Measurements from ENCODE around the gene ATG9B. TPM values are rescaled to one million over a fixed set of nuclear protein-coding genes. Genes with fewer than 3 reads are reported as not detected.
A peak's percentile ranks its signal among the peaks of the same experiment; 100 is the strongest.

ATG9B gene
- total and polyA plus RNA-seq, 2 donors (not counting 1 experiment from before 2014, with no cell fraction given) = 5.1 to 7.2 TPM

DNA sequence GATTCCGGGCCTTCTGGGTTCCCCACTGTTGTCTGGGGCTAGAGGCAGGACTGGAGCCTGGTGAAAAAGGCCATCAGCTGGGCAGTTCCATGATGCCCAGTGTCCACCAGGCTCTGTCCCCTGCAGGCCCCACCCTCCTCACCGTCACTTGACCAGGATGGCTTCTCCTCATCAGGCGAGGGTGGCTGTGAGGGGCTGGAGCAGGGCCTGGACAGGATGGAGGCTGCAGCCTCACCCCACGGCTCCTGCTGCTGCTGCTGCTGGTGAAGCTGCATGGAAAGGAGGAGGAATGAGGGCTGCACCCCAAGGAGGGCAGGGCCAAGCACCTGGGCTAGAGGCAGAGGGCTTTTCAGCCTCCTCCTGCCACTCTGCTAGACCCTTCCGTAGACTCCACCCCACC, 8.3 kb downstream of the ATG9B start:
- peaks cover 0 to 36% (median 16%) of the 10 kb centered on the region in 4 experiments for H3K27me3 ChIP-seq (replicated peaks in 1 of 4; ENCODE audit: control extremely low read depth in 1 of 4, control insufficient read depth in 3 of 4, insufficient read depth in 4 of 4, low read length in 3 of 4)
- WGBS (ENCODE audit: insufficient coverage) = 92% methylated on average over 3 of the region's 5 CpGs
- TF ChIP-seq EZH2 (IDR thresholded peaks at IDR 0.05; ENCODE audit: borderline replicate concordance, insufficient read depth, low read depth, low read length, poor library complexity, severe bottlenecking) = no peak
- TF ChIP-seq, protein P1, sequence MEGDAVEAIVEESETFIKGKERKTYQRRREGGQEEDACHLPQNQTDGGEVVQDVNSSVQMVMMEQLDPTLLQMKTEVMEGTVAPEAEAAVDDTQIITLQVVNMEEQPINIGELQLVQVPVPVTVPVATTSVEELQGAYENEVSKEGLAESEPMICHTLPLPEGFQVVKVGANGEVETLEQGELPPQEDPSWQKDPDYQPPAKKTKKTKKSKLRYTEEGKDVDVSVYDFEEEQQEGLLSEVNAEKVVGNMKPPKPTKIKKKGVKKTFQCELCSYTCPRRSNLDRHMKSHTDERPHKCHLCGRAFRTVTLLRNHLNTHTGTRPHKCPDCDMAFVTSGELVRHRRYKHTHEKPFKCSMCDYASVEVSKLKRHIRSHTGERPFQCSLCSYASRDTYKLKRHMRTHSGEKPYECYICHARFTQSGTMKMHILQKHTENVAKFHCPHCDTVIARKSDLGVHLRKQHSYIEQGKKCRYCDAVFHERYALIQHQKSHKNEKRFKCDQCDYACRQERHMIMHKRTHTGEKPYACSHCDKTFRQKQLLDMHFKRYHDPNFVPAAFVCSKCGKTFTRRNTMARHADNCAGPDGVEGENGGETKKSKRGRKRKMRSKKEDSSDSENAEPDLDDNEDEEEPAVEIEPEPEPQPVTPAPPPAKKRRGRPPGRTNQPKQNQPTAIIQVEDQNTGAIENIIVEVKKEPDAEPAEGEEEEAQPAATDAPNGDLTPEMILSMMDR (IDR thresholded peaks at IDR 0.05) = no peak
- H3K4me1 Mint-ChIP-seq = peaks cover 53% of the 10 kb centered on the region
- H3K27ac Mint-ChIP-seq = peak overlapping the region; percentile 50
- CTCF ChIA-PET = interaction anchor here (1.3 to 1.5 kb wide), 2 partner anchors 10 to 118 kb away, joined by 3 read pairs; no protein-coding TSS in a partner anchor
- POLR2A ChIA-PET = no interaction called here
- H3K27ac ChIP-seq (ENCODE audit: low read length in 2 of 2) = no peak overlapping the region
- no peak overlapping the region for H2AFZ ChIP-seq (ENCODE audit: insufficient read depth, low read depth, low read length, poor library complexity, severe bottlenecking)
- no peaks in the 10 kb centered on the region for H4K20me1 ChIP-seq (ENCODE audit: control insufficient read depth, insufficient read depth, low read length, poor library complexity, severe bottlenecking)
- H3K27me3 Mint-ChIP-seq = peaks cover 23% of the 10 kb centered on the region
- H3K9ac ChIP-seq (ENCODE audit: low read length) = no peak overlapping the region
- H3K9me3 Mint-ChIP-seq (ENCODE audit: insufficient read depth) = no peaks in the 10 kb centered on the region
- no peak for DNase-seq
- H3K4me2 ChIP-seq (replicated peaks; ENCODE audit: low read depth, low read length, poor library complexity, severe bottlenecking) = no peak overlapping the region
- no peaks in the 10 kb centered on the region for H3K36me3 ChIP-seq (replicated peaks in 1 of 2; ENCODE audit: control extremely low read depth in 1 of 2, control insufficient read depth in 1 of 2, extremely low read depth in 1 of 2, insufficient read depth in 2 of 2, low read length in 1 of 2)
- ATAC-seq (ENCODE audit: low read depth) = no peak
- intact Hi-C loops (cut with micrococcal nuclease) = no loop called here
- no peaks in the 10 kb centered on the region for H3K79me2 ChIP-seq (ENCODE audit: control insufficient read depth, insufficient read depth, low read length)
- no peak overlapping the region for H3K4me3 Mint-ChIP-seq
- H3K4me3 ChIP-seq (ENCODE audit: control extremely low read depth in 1 of 5, extremely low read depth in 1 of 5, insufficient read depth in 1 of 5, low read depth in 2 of 5, low read length in 4 of 5) = no peak overlapping the region
- peaks cover 36 to 50% of the 10 kb centered on the region in 2 donors for H3K4me1 ChIP-seq (ENCODE audit: control insufficient read depth in 2 of 2, insufficient read depth in 2 of 2, low read length in 2 of 2)
- H3K9me3 ChIP-seq (ENCODE audit: control extremely low read depth in 1 of 3, control insufficient read depth in 2 of 3, insufficient read depth in 1 of 3, low read length in 2 of 3) = peaks cover 0 to 28% (median 0%) of the 10 kb centered on the region in 3 donors

DNA sequence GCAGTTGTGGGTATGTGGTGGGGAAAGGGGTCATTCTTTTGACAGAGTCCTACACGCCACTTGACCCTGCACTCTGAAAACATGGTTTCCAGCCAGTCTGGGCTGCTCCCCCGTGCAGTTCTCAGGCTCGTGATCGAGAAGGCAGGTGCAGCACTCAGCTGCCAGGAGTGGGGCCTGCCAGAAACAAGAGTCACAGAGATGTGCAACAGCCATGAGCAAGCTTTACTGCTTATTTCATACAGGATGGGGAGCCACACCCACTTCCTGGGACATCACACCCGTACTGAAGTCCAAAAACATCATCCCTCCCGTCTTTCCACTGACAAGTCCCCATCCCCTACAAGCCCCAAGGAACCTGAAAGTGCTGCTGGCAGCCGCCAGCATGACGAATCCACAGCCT, 9.3 kb downstream of the ATG9B start:
- ChIA-PET POLR2A (no interaction called here), CTCF (interaction anchor here (0.6 to 0.9 kb wide), 3 partner anchors 20 to 107 kb away, joined by 3 read pairs; no protein-coding TSS in a partner anchor)
- Mint-ChIP-seq H3K27ac (peak overlapping the region; percentile 13), H3K9me3 (ENCODE audit: insufficient read depth) (no peaks in the 10 kb centered on the region), H3K27me3 (peaks cover 13% of the 10 kb centered on the region), H3K4me1 (peaks cover 49% of the 10 kb centered on the region), H3K4me3 (peak overlapping the region; percentile 69)
- 92% methylated on average over 8 of the region's 8 CpGs for WGBS (ENCODE audit: insufficient coverage)
- no peak for ATAC-seq (ENCODE audit: low read depth)
- Histone ChIP-seq H2AFZ (ENCODE audit: insufficient read depth, low read depth, low read length, poor library complexity, severe bottlenecking) (no peak overlapping the region), H3K36me3 (replicated peaks in 1 of 2; ENCODE audit: control extremely low read depth in 1 of 2, control insufficient read depth in 1 of 2, extremely low read depth in 1 of 2, insufficient read depth in 2 of 2, low read length in 1 of 2) (no peaks in the 10 kb centered on the region), H3K4me2 (replicated peaks; ENCODE audit: low read depth, low read length, poor library complexity, severe bottlenecking) (no peak overlapping the region), H3K9me3 (ENCODE audit: control extremely low read depth in 1 of 3, control insufficient read depth in 2 of 3, insufficient read depth in 1 of 3, low read length in 2 of 3) (peaks cover 0 to 28% (median 0%) of the 10 kb centered on the region in 3 donors), H3K9ac (ENCODE audit: low read length) (no peak overlapping the region), H4K20me1 (ENCODE audit: control insufficient read depth, insufficient read depth, low read length, poor library complexity, severe bottlenecking) (no peaks in the 10 kb centered on the region), H3K4me3 (ENCODE audit: control extremely low read depth in 1 of 5, extremely low read depth in 1 of 5, insufficient read depth in 1 of 5, low read depth in 2 of 5, low read length in 4 of 5) (no peak overlapping the region), H3K4me1 (ENCODE audit: control insufficient read depth in 2 of 2, insufficient read depth in 2 of 2, low read length in 2 of 2) (peaks cover 33 to 53% of the 10 kb centered on the region in 2 donors), H3K27me3 (replicated peaks in 1 of 4; ENCODE audit: control extremely low read depth in 1 of 4, control insufficient read depth in 3 of 4, insufficient read depth in 4 of 4, low read length in 3 of 4) (peaks cover 0 to 26% (median 6%) of the 10 kb centered on the region in 4 experiments), H3K27ac (ENCODE audit: low read length in 2 of 2) (no peak overlapping the region), H3K79me2 (ENCODE audit: control insufficient read depth, insufficient read depth, low read length) (no peaks in the 10 kb centered on the region)
- peak; percentile 26 for DNase-seq
- intact Hi-C loops (cut with micrococcal nuclease) = loop anchor here (1.0 to 5.0 kb wide), 3 partner anchors 13 to 72 kb away; partner anchors contain the start of genes ABCB8, AGAP3, CDK5 and SLC4A2
- TF ChIP-seq, protein P1 (IDR thresholded peaks at IDR 0.05) = no peak
- TF ChIP-seq EZH2 (IDR thresholded peaks at IDR 0.05; ENCODE audit: borderline replicate concordance, insufficient read depth, low read depth, low read length, poor library complexity, severe bottlenecking) = no peak
